Kidney epithelial cell (primary cell): Measurements from ENCODE around the gene AVP. TPM values are rescaled to one million over a fixed set of nuclear protein-coding genes. Genes with fewer than 3 reads are reported as not detected.

Experiments used
- DNase-seq: peaks from one replicate; pipeline ENCODE4 v3.0.0-alpha.2; 2010; ENCODE audit warnings: low read depth
- H3K27me3 ChIP-seq: 2 replicates; pipeline ENCODE4 v1.6.0; 2011; ENCODE audit warnings: low read length; ENCODE audit not compliant: control insufficient read depth, insufficient read depth
- H3K36me3 ChIP-seq: 2 replicates; pipeline ENCODE4 v1.5.1; 2011; ENCODE audit warnings: low read length; ENCODE audit not compliant: control insufficient read depth, insufficient read depth
- H3K4me3 ChIP-seq: 2 replicates; pipeline ENCODE4 v1.5.1; 2011; ENCODE audit warnings: low read depth, mild to moderate bottlenecking, control low read depth, low read length
- total RNA-seq: library from RNA; depleted of rRNA; stranded (reverse); fragments of >200 nt; gene quantifications from 2 replicates; pipeline ENCODE4 v1.2.3, GENCODE V29; 2015
- TF ChIP-seq, protein P1 (sequence below): IDR thresholded peaks from 2 replicates; pipeline ENCODE4 v1.5.1; 2011; ENCODE audit warnings: mild to moderate bottlenecking, moderate library complexity, low read length, control low read depth, inconsistent platforms; ENCODE audit not compliant: insufficient read depth, poor library complexity, severe bottlenecking

AVP gene, protein sequence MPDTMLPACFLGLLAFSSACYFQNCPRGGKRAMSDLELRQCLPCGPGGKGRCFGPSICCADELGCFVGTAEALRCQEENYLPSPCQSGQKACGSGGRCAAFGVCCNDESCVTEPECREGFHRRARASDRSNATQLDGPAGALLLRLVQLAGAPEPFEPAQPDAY
- total RNA-seq = not detected in 2 replicates

- TF ChIP-seq, protein P1, sequence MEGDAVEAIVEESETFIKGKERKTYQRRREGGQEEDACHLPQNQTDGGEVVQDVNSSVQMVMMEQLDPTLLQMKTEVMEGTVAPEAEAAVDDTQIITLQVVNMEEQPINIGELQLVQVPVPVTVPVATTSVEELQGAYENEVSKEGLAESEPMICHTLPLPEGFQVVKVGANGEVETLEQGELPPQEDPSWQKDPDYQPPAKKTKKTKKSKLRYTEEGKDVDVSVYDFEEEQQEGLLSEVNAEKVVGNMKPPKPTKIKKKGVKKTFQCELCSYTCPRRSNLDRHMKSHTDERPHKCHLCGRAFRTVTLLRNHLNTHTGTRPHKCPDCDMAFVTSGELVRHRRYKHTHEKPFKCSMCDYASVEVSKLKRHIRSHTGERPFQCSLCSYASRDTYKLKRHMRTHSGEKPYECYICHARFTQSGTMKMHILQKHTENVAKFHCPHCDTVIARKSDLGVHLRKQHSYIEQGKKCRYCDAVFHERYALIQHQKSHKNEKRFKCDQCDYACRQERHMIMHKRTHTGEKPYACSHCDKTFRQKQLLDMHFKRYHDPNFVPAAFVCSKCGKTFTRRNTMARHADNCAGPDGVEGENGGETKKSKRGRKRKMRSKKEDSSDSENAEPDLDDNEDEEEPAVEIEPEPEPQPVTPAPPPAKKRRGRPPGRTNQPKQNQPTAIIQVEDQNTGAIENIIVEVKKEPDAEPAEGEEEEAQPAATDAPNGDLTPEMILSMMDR = no peak
- no peak within 1 kb of the TSS for H3K4me3 ChIP-seq
- no peaks in the 10 kb centered on the region for H3K36me3 ChIP-seq
- H3K27me3 ChIP-seq = peaks cover 44% of the 10 kb centered on the region
- DNase-seq = no peak
These were observed at the start of gene AVP for GRCh38 chr20:3084283-3084985. Gene AVP, minus strand, starts transcription at chr20:3084724. Its CDS starts 50 bp downstream, at chr20:3084674.

DNA sequence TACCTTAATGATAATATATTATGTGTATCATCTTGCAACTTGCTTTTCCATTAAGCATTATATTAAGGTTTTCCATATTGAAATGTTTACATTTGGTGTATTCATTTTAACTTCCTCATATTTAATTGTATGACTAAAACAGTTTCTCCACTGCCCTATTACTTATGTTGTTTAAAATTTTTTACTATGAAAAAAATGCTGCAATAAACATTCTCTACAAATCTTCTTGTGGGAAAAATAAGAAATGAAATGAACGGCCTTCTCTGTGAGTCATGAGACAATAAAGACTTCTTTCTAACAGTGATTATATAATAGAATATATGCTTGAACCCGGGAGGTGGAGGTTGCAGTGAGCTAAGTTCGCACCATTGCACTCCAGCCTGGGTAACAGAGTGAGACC lies 49.6 kb upstream of the AVP start:
- TF ChIP-seq, protein P1 = no peak
- no peak overlapping the region for H3K4me3 ChIP-seq
- no peak for DNase-seq
- H3K27me3 ChIP-seq = no peaks in the 10 kb centered on the region
- no peaks in the 10 kb centered on the region for H3K36me3 ChIP-seq

DNA sequence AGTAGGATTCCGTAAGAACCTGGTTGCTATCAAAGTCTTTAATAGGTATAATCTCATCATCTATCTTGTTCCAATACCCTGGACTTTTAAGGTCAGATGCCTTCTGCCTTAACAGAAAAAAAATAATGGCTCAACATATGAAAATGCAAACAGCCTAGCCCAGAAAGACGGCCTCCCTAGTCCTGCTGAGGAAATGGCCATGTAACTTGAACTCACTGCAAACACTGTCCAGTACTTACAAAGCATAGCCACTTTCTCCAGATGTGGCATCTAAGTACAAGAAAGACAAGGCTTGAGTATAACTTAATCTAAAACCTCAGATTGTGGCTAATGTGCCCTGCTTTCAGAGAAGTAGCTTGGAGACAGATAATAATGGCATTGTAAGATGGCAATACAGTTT lies 48.6 kb upstream of the AVP start:
- no peaks in the 10 kb centered on the region for H3K36me3 ChIP-seq
- TF ChIP-seq, protein P1 = no peak
- no peak for DNase-seq
- H3K4me3 ChIP-seq = no peak overlapping the region
- no peaks in the 10 kb centered on the region for H3K27me3 ChIP-seq

- Histone ChIP-seq H3K36me3 (no peaks in the 10 kb centered on the region), H3K27me3 (no peaks in the 10 kb centered on the region), H3K4me3 (no peak overlapping the region)
- no peak for DNase-seq
- TF ChIP-seq, protein P1 = no peak
These were observed 45.6 kb upstream of the AVP start for GRCh38 chr20:3130051-3130600.

DNA sequence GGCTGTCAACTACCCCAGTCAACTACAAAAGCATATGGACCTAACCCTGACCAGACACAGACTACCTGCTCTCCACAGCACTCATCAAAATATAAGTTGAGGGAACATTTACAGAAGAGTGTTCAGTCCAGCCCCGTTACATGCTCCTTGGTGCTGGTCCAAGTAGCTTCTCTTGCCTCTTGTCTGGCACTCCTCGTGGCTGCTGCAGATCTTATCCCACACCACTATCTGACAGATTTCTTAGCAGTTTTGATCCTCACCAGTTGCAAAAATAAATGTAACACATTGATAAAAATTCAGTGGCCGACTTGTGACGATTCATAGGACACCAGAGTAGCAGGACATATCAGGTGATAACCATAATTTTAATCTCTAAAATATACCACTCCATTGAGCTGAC lies 44.6 kb upstream of the AVP start:
- H3K36me3 ChIP-seq = no peaks in the 10 kb centered on the region

More for the DNA sequence above, 44.6 kb upstream of the AVP start:
- no peak for DNase-seq
- TF ChIP-seq, protein P1 = no peak
- H3K4me3 ChIP-seq = no peak overlapping the region
- H3K27me3 ChIP-seq = no peaks in the 10 kb centered on the region
